Measurements from ENCODE around the gene PLA2G2C.

Gene PLA2G2C

DNA sequence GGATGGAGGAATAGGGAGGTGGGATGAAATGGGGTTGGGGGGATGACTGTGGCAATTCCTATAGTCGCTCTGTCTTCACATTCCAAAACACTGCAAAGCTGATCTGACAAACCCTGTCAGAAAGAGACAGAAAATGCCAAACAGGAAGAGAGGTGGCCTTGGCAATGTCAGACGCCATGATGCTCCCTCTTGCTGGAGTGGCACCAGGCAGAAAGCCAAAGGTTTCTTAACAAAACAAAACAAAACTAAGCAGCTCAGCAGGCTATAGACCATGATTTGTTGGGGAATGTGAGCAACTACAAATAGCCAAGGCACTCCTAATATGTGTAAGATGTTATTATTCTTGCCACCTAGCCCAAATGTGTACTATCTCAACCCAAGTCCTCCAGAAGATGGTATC lies 42.9 kb upstream of the PLA2G2C start:
- ChIA-PET POLR2A (no interaction called here), CTCF (no interaction called here)
- TF ChIP-seq HDGF (IDR thresholded peaks at IDR 0.05; ENCODE audit: borderline replicate concordance) (no peak), LEF1 (IDR thresholded peaks at IDR 0.05; ENCODE audit: borderline replicate concordance) (no peak), L3MBTL2 (conservative IDR thresholded peaks at IDR 0.05) (no peak), ZNF384 (IDR thresholded peaks at IDR 0.05) (no peak), BHLHE40 (IDR thresholded peaks at IDR 0.05; ENCODE audit: borderline replicate concordance) (no peak), FOXM1 (IDR thresholded peaks at IDR 0.05; ENCODE audit: borderline replicate concordance) (no peak), ELF4 (IDR thresholded peaks at IDR 0.05) (no peak), TARDBP (IDR thresholded peaks at IDR 0.05) (no peak), CTBP1 (IDR thresholded peaks at IDR 0.05; ENCODE audit: borderline replicate concordance) (no peak), NFRKB (IDR thresholded peaks at IDR 0.05) (no peak), FOXK2 (IDR thresholded peaks at IDR 0.05) (no peak), FOXA1 (IDR thresholded peaks at IDR 0.05) (no peak), SUZ12 (IDR thresholded peaks at IDR 0.05) (no peak), ARNT (IDR thresholded peaks at IDR 0.05) (no peak), SP1 (IDR thresholded peaks at IDR 0.05) (no peak)
- TF ChIP-seq, protein P1, sequence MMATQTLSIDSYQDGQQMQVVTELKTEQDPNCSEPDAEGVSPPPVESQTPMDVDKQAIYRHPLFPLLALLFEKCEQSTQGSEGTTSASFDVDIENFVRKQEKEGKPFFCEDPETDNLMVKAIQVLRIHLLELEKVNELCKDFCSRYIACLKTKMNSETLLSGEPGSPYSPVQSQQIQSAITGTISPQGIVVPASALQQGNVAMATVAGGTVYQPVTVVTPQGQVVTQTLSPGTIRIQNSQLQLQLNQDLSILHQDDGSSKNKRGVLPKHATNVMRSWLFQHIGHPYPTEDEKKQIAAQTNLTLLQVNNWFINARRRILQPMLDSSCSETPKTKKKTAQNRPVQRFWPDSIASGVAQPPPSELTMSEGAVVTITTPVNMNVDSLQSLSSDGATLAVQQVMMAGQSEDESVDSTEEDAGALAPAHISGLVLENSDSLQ (IDR thresholded peaks at IDR 0.05) = no peak
- no peak for DNase-seq (ENCODE audit: extremely low spot score)

DNA sequence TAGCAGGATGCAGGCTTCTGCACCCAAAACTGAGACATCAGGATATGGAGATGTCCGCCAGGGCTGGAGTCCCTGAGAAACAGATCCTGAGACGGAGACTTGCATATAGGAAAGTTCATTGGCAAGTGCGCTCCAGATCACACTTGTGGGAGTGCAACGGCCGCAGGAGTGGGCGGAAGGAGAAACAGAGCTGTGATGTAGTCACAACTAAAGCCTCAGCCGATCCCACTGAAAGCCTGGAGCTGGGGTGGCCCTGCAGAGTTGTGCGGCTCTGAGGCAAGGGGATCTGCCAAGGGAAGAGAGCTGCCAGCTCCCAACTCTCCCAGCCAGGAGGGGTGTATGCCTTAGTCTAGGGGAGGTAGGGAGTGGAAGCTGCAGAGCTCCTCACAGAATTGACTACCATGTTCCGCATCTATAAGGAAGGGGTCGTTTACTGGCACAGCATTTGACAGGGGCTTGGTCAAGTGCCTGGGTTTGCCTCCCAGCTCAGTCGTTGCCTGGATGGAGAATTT lies 42.1 kb upstream of the PLA2G2C start:
- ChIA-PET POLR2A (no interaction called here), CTCF (no interaction called here)
- no peak for TF ChIP-seq SUZ12 (IDR thresholded peaks at IDR 0.05)
- no peak for TF ChIP-seq NFRKB (IDR thresholded peaks at IDR 0.05)
- no peak for TF ChIP-seq ZNF384 (IDR thresholded peaks at IDR 0.05)
- TF ChIP-seq ELF4 (IDR thresholded peaks at IDR 0.05) = no peak
- TF ChIP-seq, protein P1 (IDR thresholded peaks at IDR 0.05) = no peak
- TF ChIP-seq FOXA1 (IDR thresholded peaks at IDR 0.05) = no peak
- TF ChIP-seq FOXM1 (IDR thresholded peaks at IDR 0.05; ENCODE audit: borderline replicate concordance) = no peak
- no peak for TF ChIP-seq ARNT (IDR thresholded peaks at IDR 0.05)
- no peak for TF ChIP-seq SP1 (IDR thresholded peaks at IDR 0.05)
- DNase-seq (ENCODE audit: extremely low spot score) = no peak

GRCh38 chr1:20227704-20228103 lies 41.4 kb upstream of the PLA2G2C start:
- TF ChIP-seq BHLHE40 (IDR thresholded peaks at IDR 0.05; ENCODE audit: borderline replicate concordance) (no peak), SP1 (IDR thresholded peaks at IDR 0.05) (no peak), HDGF (IDR thresholded peaks at IDR 0.05; ENCODE audit: borderline replicate concordance) (no peak), CTBP1 (IDR thresholded peaks at IDR 0.05; ENCODE audit: borderline replicate concordance) (no peak), ELF4 (IDR thresholded peaks at IDR 0.05) (no peak), SUZ12 (IDR thresholded peaks at IDR 0.05) (no peak), FOXA1 (IDR thresholded peaks at IDR 0.05) (no peak), L3MBTL2 (conservative IDR thresholded peaks at IDR 0.05) (no peak), ARNT (IDR thresholded peaks at IDR 0.05) (no peak), LEF1 (IDR thresholded peaks at IDR 0.05; ENCODE audit: borderline replicate concordance) (no peak), TARDBP (IDR thresholded peaks at IDR 0.05) (no peak), NFRKB (IDR thresholded peaks at IDR 0.05) (no peak), FOXM1 (IDR thresholded peaks at IDR 0.05; ENCODE audit: borderline replicate concordance) (no peak), ZNF384 (IDR thresholded peaks at IDR 0.05) (no peak), FOXK2 (IDR thresholded peaks at IDR 0.05) (no peak)
- TF ChIP-seq, protein P1 (IDR thresholded peaks at IDR 0.05) = no peak
- CTCF ChIA-PET = no interaction called here
- POLR2A ChIA-PET = no interaction called here
- DNase-seq (ENCODE audit: extremely low spot score) = no peak

- ChIA-PET CTCF (interaction anchor here (1.1 kb wide), 1 partner anchor 12 kb away, joined by 5 read pairs; no protein-coding TSS in a partner anchor), POLR2A (no interaction called here)
- DNase-seq (ENCODE audit: extremely low spot score) = no peak
- TF ChIP-seq TARDBP (IDR thresholded peaks at IDR 0.05) (no peak), HDGF (IDR thresholded peaks at IDR 0.05; ENCODE audit: borderline replicate concordance) (no peak), NFRKB (IDR thresholded peaks at IDR 0.05) (no peak), LEF1 (IDR thresholded peaks at IDR 0.05; ENCODE audit: borderline replicate concordance) (no peak), SUZ12 (IDR thresholded peaks at IDR 0.05) (no peak), FOXA1 (IDR thresholded peaks at IDR 0.05) (no peak), BHLHE40 (IDR thresholded peaks at IDR 0.05; ENCODE audit: borderline replicate concordance) (no peak), ARNT (IDR thresholded peaks at IDR 0.05) (no peak), ELF4 (IDR thresholded peaks at IDR 0.05) (no peak), ZNF384 (IDR thresholded peaks at IDR 0.05) (no peak), SP1 (IDR thresholded peaks at IDR 0.05) (no peak), FOXM1 (IDR thresholded peaks at IDR 0.05; ENCODE audit: borderline replicate concordance) (no peak), FOXK2 (IDR thresholded peaks at IDR 0.05) (no peak), L3MBTL2 (conservative IDR thresholded peaks at IDR 0.05) (no peak), CTBP1 (IDR thresholded peaks at IDR 0.05; ENCODE audit: borderline replicate concordance) (no peak)
- TF ChIP-seq, protein P1 (IDR thresholded peaks at IDR 0.05) = no peak
Measured at GRCh38 chr1:20224546-20224945, 38.2 kb upstream of the PLA2G2C start.

GRCh38 chr1:20223551-20224419 lies 37.5 kb upstream of the PLA2G2C start:
- no peak for DNase-seq (ENCODE audit: extremely low spot score)
- TF ChIP-seq, protein P1 (IDR thresholded peaks at IDR 0.05) = no peak
- TF ChIP-seq ARNT (IDR thresholded peaks at IDR 0.05) = no peak
- TF ChIP-seq SP1 (IDR thresholded peaks at IDR 0.05) = no peak
- no peak for TF ChIP-seq CTBP1 (IDR thresholded peaks at IDR 0.05; ENCODE audit: borderline replicate concordance)
- no peak for TF ChIP-seq NFRKB (IDR thresholded peaks at IDR 0.05)
- no peak for TF ChIP-seq L3MBTL2 (conservative IDR thresholded peaks at IDR 0.05)
- no peak for TF ChIP-seq BHLHE40 (IDR thresholded peaks at IDR 0.05; ENCODE audit: borderline replicate concordance)
- TF ChIP-seq ELF4 (IDR thresholded peaks at IDR 0.05) = no peak
- no peak for TF ChIP-seq SUZ12 (IDR thresholded peaks at IDR 0.05)
- TF ChIP-seq LEF1 (IDR thresholded peaks at IDR 0.05; ENCODE audit: borderline replicate concordance) = no peak
- TF ChIP-seq FOXA1 (IDR thresholded peaks at IDR 0.05) = no peak
- no peak for TF ChIP-seq TARDBP (IDR thresholded peaks at IDR 0.05)
- no peak for TF ChIP-seq FOXK2 (IDR thresholded peaks at IDR 0.05)
- no peak for TF ChIP-seq ZNF384 (IDR thresholded peaks at IDR 0.05)
- no peak for TF ChIP-seq HDGF (IDR thresholded peaks at IDR 0.05; ENCODE audit: borderline replicate concordance)
- CTCF ChIA-PET = interaction anchor here (1.1 kb wide), 1 partner anchor 11 kb away, joined by 5 read pairs; no protein-coding TSS in a partner anchor

More at GRCh38 chr1:20223551-20224419, 37.5 kb upstream of the PLA2G2C start:
- POLR2A ChIA-PET = no interaction called here
